Esophagus muscularis mucosa (tissue), 4 donors: ENCODE data around the gene KLHL10. TPM values are rescaled to one million over a fixed set of nuclear protein-coding genes. Genes with fewer than 3 reads are reported as not detected.
A peak's percentile ranks its signal among the peaks of the same experiment; 100 is the strongest.

Source experiments
- DNase-seq: peaks from one replicate; pipeline ENCODE4 v3.0.0-alpha.2; 2017; ENCODE audit errors: extremely low spot score
- H3K27ac ChIP-seq, 4 donors: fragments of 200-600 bp; sonication (generic); replicated peaks in 1 of 4; 1 replicate in 3 of 4; 2 replicates in 1 of 4; pipeline ENCODE4 v1.5.1; 2016 to 2019; ENCODE audit warnings: mild to moderate bottlenecking in 1 of 4
- H3K27me3 ChIP-seq, 4 donors: fragments of 200-600 bp; sonication (generic); one replicate each; pipeline versions ENCODE4 v1.5.1 to v1.6.0; 2016 to 2019
- H3K36me3 ChIP-seq, 4 donors: fragments of 200-600 bp; sonication (generic); one replicate each; pipeline ENCODE4 v1.5.1; 2016 to 2019
- H3K4me1 ChIP-seq, 4 donors: fragments of 200-600 bp; sonication (generic); one replicate each; pipeline ENCODE4 v1.5.1; 2016 to 2019
- H3K4me3 ChIP-seq, 4 donors: fragments of 200-600 bp; sonication (generic); 1 replicate in 2 of 4; 2 replicates in 2 of 4; pipeline ENCODE4 v1.5.1; 2016 to 2019; ENCODE audit warnings: mild to moderate bottlenecking in 4 of 4, moderate library complexity in 1 of 4
- H3K9me3 ChIP-seq, 4 donors: fragments of 200-600 bp; sonication (generic); 1 replicate in 3 of 4; 2 replicates in 1 of 4; pipeline ENCODE4 v1.5.1; 2016 to 2019
- CTCF ChIP-seq, 3 experiments: fragments of 200-600 bp in 2 of 3; fragments of 450-650 bp in 1 of 3; sonication (generic) in 2 of 3; IDR thresholded peaks; one replicate each; pipeline ENCODE4 v1.5.1; 2017 to 2019; ENCODE audit warnings: antibody characterized with exemption in 3 of 3, mild to moderate bottlenecking in 2 of 3, moderate library complexity in 1 of 3
- EP300 ChIP-seq: sonication (generic); formaldehyde crosslinking; IDR thresholded peaks from one replicate; pipeline ENCODE4 v1.6.1; 2017; ENCODE audit warnings: antibody characterized with exemption
- POLR2A ChIP-seq: fragments of 450-650 bp; IDR thresholded peaks from one replicate; pipeline ENCODE4 v1.6.1; 2017; ENCODE audit warnings: antibody characterized with exemption, moderate library complexity, mild to moderate bottlenecking, low read depth
- POLR2AphosphoS5 ChIP-seq, 2 donors: sonication (generic); formaldehyde crosslinking; IDR thresholded peaks; one replicate each; pipeline ENCODE4 v1.6.1; 2017; ENCODE audit warnings: antibody characterized with exemption in 2 of 2
- WGBS: methylation state at CpG from one replicate; pipeline ENCODE4 v1.1.5; 2018; 5-methylcytosine and 5-hydroxymethylcytosine counted together
- intact Hi-C: fragments of 100-400 bp; cut with DNase I; formaldehyde crosslinking; loops from one replicate; pipeline ENCODE4 v1.15.1; 2023
- total RNA-seq, 4 donors: library from RNA; depleted of rRNA; stranded (reverse); fragments of >200 nt; gene quantifications; one replicate each; pipeline versions ENCODE4 v1.1.0 to v1.2.1, GENCODE V29; 2016

Gene KLHL10
- total RNA-seq = 1 to 10 TPM; 1.7 to 3.0 (median 2.7) TPM

- peaks cover 11 to 22% (median 19%) of the 10 kb centered on the region in 4 donors for H3K4me1 ChIP-seq
- intact Hi-C loops = no loop called here
- H3K9me3 ChIP-seq = no peaks in the 10 kb centered on the region
- 96% methylated on average over 15 of the region's 15 CpGs for WGBS
- H3K4me3 ChIP-seq = peak within 1 kb of the TSS; percentile 88 to 98 (median 91)
- peaks cover 0 to 7% (median 3%) of the 10 kb centered on the region in 4 donors for H3K36me3 ChIP-seq
- peak within 1 kb of the TSS; percentile 87 to 91 (median 87) for H3K27ac ChIP-seq
- TF ChIP-seq POLR2A (no peak), EP300 (no peak), POLR2AphosphoS5 (IDR thresholded peaks at IDR 0.05) (no peak), CTCF (IDR thresholded peaks at IDR 0.05) (no peak)
- no peak for DNase-seq
- H3K27me3 ChIP-seq = no peaks in the 10 kb centered on the region
Measured at GRCh38 chr17:41837761-41838538, at the start of gene KLHL10. Gene KLHL10 (plus strand): TSS chr17:41837825. CDS start chr17:41837933, 108 bp downstream.

GRCh38 chr17:41792845-41793783 lies 44.5 kb upstream of the KLHL10 start:
- peak overlapping the region in 1 of 4 donors; percentile 17 for H3K27ac ChIP-seq
- intact Hi-C loops = no loop called here
- TF ChIP-seq CTCF (IDR thresholded peaks at IDR 0.05) (no peak), POLR2AphosphoS5 (IDR thresholded peaks at IDR 0.05) (no peak), POLR2A (no peak), EP300 (no peak)
- H3K9me3 ChIP-seq = no peaks in the 10 kb centered on the region
- H3K4me1 ChIP-seq = peaks cover 11 to 25% (median 17%) of the 10 kb centered on the region in 4 donors
- no peak overlapping the region for H3K4me3 ChIP-seq
- 61% methylated on average over 19 of the region's 22 CpGs for WGBS
- no peak for DNase-seq
- no peaks in the 10 kb centered on the region for H3K27me3 ChIP-seq
- no peaks in the 10 kb centered on the region for H3K36me3 ChIP-seq

- DNase-seq = no peak
- no peaks in the 10 kb centered on the region for H3K36me3 ChIP-seq
- H3K4me1 ChIP-seq = peaks cover 11 to 25% (median 17%) of the 10 kb centered on the region in 4 donors
- TF ChIP-seq POLR2AphosphoS5 (IDR thresholded peaks at IDR 0.05) (no peak), POLR2A (no peak), CTCF (IDR thresholded peaks at IDR 0.05) (no peak), EP300 (no peak)
- WGBS = 81% methylated on average over 14 of the region's 14 CpGs
- H3K27ac ChIP-seq = no peak overlapping the region
- H3K9me3 ChIP-seq = no peaks in the 10 kb centered on the region
- H3K27me3 ChIP-seq = peaks cover 0 to under 1% (median 0%) of the 10 kb centered on the region in 4 donors
- intact Hi-C loops = no loop called here
- H3K4me3 ChIP-seq = no peak overlapping the region
Measured at GRCh38 chr17:41793784-41794539, 43.7 kb upstream of the KLHL10 start.

- H3K4me3 ChIP-seq = no peak overlapping the region
- DNase-seq = no peak
- 92% methylated on average over 5 of the region's 5 CpGs for WGBS
- H3K4me1 ChIP-seq = peaks cover 11 to 25% (median 17%) of the 10 kb centered on the region in 4 donors
- peaks cover 0 to 7% (median 0%) of the 10 kb centered on the region in 4 donors for H3K27me3 ChIP-seq
- intact Hi-C loops = no loop called here
- no peaks in the 10 kb centered on the region for H3K9me3 ChIP-seq
- H3K36me3 ChIP-seq = no peaks in the 10 kb centered on the region
- TF ChIP-seq EP300 (no peak), CTCF (IDR thresholded peaks at IDR 0.05) (no peak), POLR2AphosphoS5 (IDR thresholded peaks at IDR 0.05) (no peak), POLR2A (no peak)
- H3K27ac ChIP-seq = no peak overlapping the region
Measured at GRCh38 chr17:41794540-41794975, 43.1 kb upstream of the KLHL10 start.
